ENCODE results near the gene DAB2. TPM values are rescaled to one million over a fixed set of nuclear protein-coding genes. Genes with fewer than 3 reads are reported as not detected.

Gene DAB2
- polyA plus RNA-seq, 1 donor (not counting 4 experiments of a cell fraction or from before 2014, with no cell fraction given), result 10.4 TPM

- Histone ChIP-seq H3K4me1 (ENCODE audit: control insufficient read depth, extremely low read depth, insufficient read depth, low read length) (peaks cover 35% of the 10 kb centered on the region), H3K4me2 (ENCODE audit: control insufficient read depth, extremely low read depth, insufficient read depth, low read depth, low read length) (peak overlapping the region; percentile 75), H4K20me1 (ENCODE audit: control insufficient read depth, extremely low read depth, insufficient read depth, low read length) (no peaks in the 10 kb centered on the region), H3K27ac (ENCODE audit: control insufficient read depth, insufficient read depth, low read length) (peak overlapping the region; percentile 22), H3K9me1 (ENCODE audit: control insufficient read depth, extremely low read depth, insufficient read depth, low read length) (no peaks in the 10 kb centered on the region), H3K27me3 (ENCODE audit: control insufficient read depth, extremely low read depth, insufficient read depth, low read length) (no peaks in the 10 kb centered on the region), H3K4me3 (ENCODE audit: control insufficient read depth in 2 of 3, extremely low read depth in 1 of 3, insufficient read depth in 2 of 3, low read depth in 1 of 3, low read length in 3 of 3) (no peak overlapping the region), H3K9me3 (ENCODE audit: control insufficient read depth, low read depth, low read length) (no peaks in the 10 kb centered on the region), H3K36me3 (ENCODE audit: control insufficient read depth in 2 of 2, extremely low read depth in 1 of 2, insufficient read depth in 2 of 2, low read length in 2 of 2) (no peaks in the 10 kb centered on the region), H2AFZ (ENCODE audit: control insufficient read depth, low read length) (no peak overlapping the region), H3K79me2 (ENCODE audit: control insufficient read depth, insufficient read depth, low read length) (peaks cover 8% of the 10 kb centered on the region), H3K9ac (ENCODE audit: control insufficient read depth, extremely low read depth, insufficient read depth, low read length) (no peak overlapping the region)
- TF ChIP-seq CTCF (optimal IDR thresholded peaks at IDR 0.05 in 1 of 3, IDR thresholded peaks at IDR 0.05 in 1 of 3, conservative IDR thresholded peaks at IDR 0.05 in 1 of 3; ENCODE audit: extremely low read depth in 1 of 3, insufficient read depth in 2 of 3, low read length in 3 of 3) (no peak), EZH2 (IDR thresholded peaks at IDR 0.05; ENCODE audit: low read length) (no peak)
- FAIRE-seq, result no peak
- dilution Hi-C loops (cut with MboI; ENCODE audit: extremely low pct_ligation_motif_present, low sequenced_read_pairs), result no loop called here
- no peak for DNase-seq (ENCODE audit: low read depth, low spot score)
Measured at GRCh38 chr5:39422728-39423285, 2.0 kb downstream of the DAB2 start.

GRCh38 chr5:39422036-39422606 lies 2.7 kb downstream of the DAB2 start:
- Histone ChIP-seq H3K9ac (ENCODE audit: control insufficient read depth, extremely low read depth, insufficient read depth, low read length) (no peak overlapping the region), H3K27me3 (ENCODE audit: control insufficient read depth, extremely low read depth, insufficient read depth, low read length) (no peaks in the 10 kb centered on the region), H3K4me2 (ENCODE audit: control insufficient read depth, extremely low read depth, insufficient read depth, low read depth, low read length) (peak overlapping the region; percentile 41), H3K4me1 (ENCODE audit: control insufficient read depth, extremely low read depth, insufficient read depth, low read length) (peaks cover 35% of the 10 kb centered on the region), H3K79me2 (ENCODE audit: control insufficient read depth, insufficient read depth, low read length) (peaks cover 8% of the 10 kb centered on the region), H3K36me3 (ENCODE audit: control insufficient read depth in 2 of 2, extremely low read depth in 1 of 2, insufficient read depth in 2 of 2, low read length in 2 of 2) (no peaks in the 10 kb centered on the region), H4K20me1 (ENCODE audit: control insufficient read depth, extremely low read depth, insufficient read depth, low read length) (no peaks in the 10 kb centered on the region), H3K9me3 (ENCODE audit: control insufficient read depth, low read depth, low read length) (no peaks in the 10 kb centered on the region), H3K4me3 (ENCODE audit: control insufficient read depth in 2 of 3, extremely low read depth in 1 of 3, insufficient read depth in 2 of 3, low read depth in 1 of 3, low read length in 3 of 3) (peak overlapping the region in 1 of 3 experiments; percentile 23), H3K9me1 (ENCODE audit: control insufficient read depth, extremely low read depth, insufficient read depth, low read length) (no peaks in the 10 kb centered on the region), H3K27ac (ENCODE audit: control insufficient read depth, insufficient read depth, low read length) (peak overlapping the region; percentile 22), H2AFZ (ENCODE audit: control insufficient read depth, low read length) (no peak overlapping the region)
- FAIRE-seq (peak; percentile 82), DNase-seq (ENCODE audit: low read depth, low spot score) (no peak)
- no peak for TF ChIP-seq EZH2 (IDR thresholded peaks at IDR 0.05; ENCODE audit: low read length)
- TF ChIP-seq CTCF (optimal IDR thresholded peaks at IDR 0.05 in 1 of 3, IDR thresholded peaks at IDR 0.05 in 1 of 3, conservative IDR thresholded peaks at IDR 0.05 in 1 of 3; ENCODE audit: extremely low read depth in 1 of 3, insufficient read depth in 2 of 3, low read length in 3 of 3), result no peak
- dilution Hi-C loops (cut with MboI; ENCODE audit: extremely low pct_ligation_motif_present, low sequenced_read_pairs), result no loop called here
